C4-2B (cell line): ENCODE data around the gene GIT1.

Experiments
- CTCF ChIP-seq: fragments of 450-650 bp; conservative IDR thresholded peaks from 2 replicates; pipeline ENCODE4 v1.5.1; 2017; ENCODE audit warnings: mild to moderate bottlenecking
- ZFX ChIP-seq: fragments of 450-650 bp; IDR thresholded peaks from 2 replicates; pipeline ENCODE4 v1.6.1; 2017

- TF ChIP-seq CTCF (no peak), ZFX (no peak)
Measured at GRCh38 chr17:29624586-29624985, 35.1 kb upstream of the GIT1 start.
